ENCODE results near the gene LNX1.

- TF ChIP-seq POLR2A (IDR thresholded peaks at IDR 0.05; ENCODE audit: low read length) (no peak), GATA1 (IDR thresholded peaks at IDR 0.05; ENCODE audit: low read depth, low read length) (no peak)
Measured at GRCh38 chr4:53508446-53508845, 82.8 kb downstream of the LNX1 start.
